ENCODE measurements around the gene WFS1.

DNA sequence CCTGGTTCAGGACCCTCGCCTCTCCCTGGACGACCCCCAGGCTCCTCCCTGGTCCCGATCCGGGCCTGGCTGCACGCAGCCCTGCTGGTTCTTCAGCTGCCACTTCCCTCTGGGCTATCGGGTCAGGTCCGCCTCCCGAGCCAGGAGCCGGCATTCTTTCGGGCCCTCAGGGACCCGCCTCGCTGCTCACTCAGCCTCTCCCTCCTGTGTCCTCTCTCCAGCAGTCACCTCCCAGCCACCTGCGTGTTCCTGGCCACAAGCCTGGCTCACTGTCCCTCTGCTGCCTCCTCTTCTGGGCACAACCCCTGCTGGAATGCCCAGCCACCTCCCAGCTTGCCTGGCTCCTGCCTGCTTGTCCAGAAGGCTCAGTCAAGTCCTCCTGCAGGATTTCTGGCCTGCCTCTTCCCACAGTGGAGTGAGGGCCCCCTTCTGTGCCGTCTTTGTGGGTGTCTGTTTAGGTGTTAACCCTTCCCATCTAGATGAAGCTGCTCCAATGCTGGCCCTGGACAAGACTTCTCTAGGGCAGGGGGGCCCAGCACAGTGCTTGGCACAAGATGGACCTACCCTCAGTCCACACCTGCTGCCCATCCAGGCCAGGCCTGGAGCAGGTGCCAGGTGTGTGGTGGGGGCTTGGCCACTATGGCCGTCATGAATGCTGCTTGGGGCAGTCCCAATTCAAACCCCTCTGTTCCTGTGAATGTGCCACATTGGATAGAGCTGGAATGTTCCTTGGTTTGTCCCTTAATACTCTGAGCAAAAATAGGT is 2.2 kb downstream of the WFS1 start:
- TF ChIP-seq, protein P1, sequence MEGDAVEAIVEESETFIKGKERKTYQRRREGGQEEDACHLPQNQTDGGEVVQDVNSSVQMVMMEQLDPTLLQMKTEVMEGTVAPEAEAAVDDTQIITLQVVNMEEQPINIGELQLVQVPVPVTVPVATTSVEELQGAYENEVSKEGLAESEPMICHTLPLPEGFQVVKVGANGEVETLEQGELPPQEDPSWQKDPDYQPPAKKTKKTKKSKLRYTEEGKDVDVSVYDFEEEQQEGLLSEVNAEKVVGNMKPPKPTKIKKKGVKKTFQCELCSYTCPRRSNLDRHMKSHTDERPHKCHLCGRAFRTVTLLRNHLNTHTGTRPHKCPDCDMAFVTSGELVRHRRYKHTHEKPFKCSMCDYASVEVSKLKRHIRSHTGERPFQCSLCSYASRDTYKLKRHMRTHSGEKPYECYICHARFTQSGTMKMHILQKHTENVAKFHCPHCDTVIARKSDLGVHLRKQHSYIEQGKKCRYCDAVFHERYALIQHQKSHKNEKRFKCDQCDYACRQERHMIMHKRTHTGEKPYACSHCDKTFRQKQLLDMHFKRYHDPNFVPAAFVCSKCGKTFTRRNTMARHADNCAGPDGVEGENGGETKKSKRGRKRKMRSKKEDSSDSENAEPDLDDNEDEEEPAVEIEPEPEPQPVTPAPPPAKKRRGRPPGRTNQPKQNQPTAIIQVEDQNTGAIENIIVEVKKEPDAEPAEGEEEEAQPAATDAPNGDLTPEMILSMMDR (conservative IDR thresholded peaks at IDR 0.05) = no peak
- no peak for TF ChIP-seq EZH2 (IDR thresholded peaks at IDR 0.05; ENCODE audit: low read depth)
